Pulmonary artery endothelial cell (primary cell): ENCODE results near the gene MARF1. TPM values are rescaled to one million over a fixed set of nuclear protein-coding genes. Genes with fewer than 3 reads are reported as not detected.
"Not testable (repeated sequence)": the region's sequence is repeated elsewhere in the genome, so short reads cannot be mapped to it uniquely, and the experiment has no call there.

ENCODE experiments used
- DNase-seq: peaks from one replicate; pipeline ENCODE4 v3.0.0-alpha.2; 2011; ENCODE audit warnings: low read depth, low spot score
- total RNA-seq: library from RNA; depleted of rRNA; stranded (reverse); fragments of >200 nt; gene quantifications from 2 replicates; pipeline ENCODE4 v1.2.3, GENCODE V29; 2014

Gene MARF1, protein sequence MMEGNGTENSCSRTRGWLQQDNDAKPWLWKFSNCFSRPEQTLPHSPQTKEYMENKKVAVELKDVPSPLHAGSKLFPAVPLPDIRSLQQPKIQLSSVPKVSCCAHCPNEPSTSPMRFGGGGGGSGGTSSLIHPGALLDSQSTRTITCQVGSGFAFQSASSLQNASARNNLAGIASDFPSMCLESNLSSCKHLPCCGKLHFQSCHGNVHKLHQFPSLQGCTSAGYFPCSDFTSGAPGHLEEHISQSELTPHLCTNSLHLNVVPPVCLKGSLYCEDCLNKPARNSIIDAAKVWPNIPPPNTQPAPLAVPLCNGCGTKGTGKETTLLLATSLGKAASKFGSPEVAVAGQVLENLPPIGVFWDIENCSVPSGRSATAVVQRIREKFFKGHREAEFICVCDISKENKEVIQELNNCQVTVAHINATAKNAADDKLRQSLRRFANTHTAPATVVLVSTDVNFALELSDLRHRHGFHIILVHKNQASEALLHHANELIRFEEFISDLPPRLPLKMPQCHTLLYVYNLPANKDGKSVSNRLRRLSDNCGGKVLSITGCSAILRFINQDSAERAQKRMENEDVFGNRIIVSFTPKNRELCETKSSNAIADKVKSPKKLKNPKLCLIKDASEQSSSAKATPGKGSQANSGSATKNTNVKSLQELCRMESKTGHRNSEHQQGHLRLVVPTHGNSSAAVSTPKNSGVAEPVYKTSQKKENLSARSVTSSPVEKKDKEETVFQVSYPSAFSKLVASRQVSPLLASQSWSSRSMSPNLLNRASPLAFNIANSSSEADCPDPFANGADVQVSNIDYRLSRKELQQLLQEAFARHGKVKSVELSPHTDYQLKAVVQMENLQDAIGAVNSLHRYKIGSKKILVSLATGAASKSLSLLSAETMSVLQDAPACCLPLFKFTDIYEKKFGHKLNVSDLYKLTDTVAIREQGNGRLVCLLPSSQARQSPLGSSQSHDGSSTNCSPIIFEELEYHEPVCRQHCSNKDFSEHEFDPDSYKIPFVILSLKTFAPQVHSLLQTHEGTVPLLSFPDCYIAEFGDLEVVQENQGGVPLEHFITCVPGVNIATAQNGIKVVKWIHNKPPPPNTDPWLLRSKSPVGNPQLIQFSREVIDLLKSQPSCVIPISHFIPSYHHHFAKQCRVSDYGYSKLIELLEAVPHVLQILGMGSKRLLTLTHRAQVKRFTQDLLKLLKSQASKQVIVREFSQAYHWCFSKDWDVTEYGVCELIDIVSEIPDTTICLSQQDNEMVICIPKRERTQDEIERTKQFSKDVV (N-terminal part only)
- total RNA-seq, result 11.2 and 15.1 TPM in 2 replicates

- peak; percentile 78 for DNase-seq
Observed at GRCh38 chr16:15643048-15643945, at the start of gene MARF1. TSS of gene MARF1 (minus strand) at chr16:15643154. CDS start at chr16:15639233, 3,921 bp downstream.

DNA sequence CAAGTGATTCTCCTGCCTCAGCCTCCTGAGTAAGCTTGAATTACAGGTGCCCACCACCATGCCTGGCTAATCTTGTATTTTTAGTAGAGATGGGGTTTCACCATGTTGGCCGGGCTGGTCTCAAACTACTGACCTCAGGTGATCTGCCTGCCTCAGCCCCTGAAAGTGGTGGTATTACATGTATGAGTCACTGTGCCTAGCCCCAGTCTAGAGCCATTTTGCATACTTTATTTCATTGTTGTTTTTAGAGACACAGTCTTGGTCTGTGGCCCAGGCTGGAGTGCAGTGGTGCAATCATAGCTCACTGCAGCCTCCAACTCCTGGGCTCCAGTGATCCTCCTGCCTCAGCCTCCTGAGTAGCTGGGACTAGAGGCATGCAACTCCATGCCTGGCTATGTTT lies 49.6 kb upstream of the MARF1 start:
- DNase-seq, result not testable (repeated sequence)

GRCh38 chr16:15691046-15691445 lies 48.1 kb upstream of the MARF1 start:
- DNase-seq, result no peak

DNA sequence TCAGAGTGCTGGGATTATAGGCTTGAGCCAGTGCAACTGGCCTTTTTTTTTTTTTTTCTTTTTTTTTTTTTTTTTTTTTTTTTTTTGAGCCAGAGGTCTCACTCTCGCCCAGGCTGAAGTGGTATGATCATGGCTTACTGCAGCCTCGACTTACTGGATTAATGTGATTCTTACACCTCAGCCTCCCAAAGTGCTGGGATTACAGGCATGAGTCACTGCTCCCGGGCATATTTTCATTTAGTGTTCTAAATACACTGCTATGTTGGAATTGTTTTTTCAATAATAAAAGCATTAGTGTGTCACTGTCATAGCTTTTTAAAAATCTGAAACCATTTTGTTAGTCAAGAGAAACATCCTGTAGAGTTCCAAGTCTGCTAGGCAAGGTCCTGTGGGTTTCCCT lies 47.3 kb upstream of the MARF1 start:
- no peak for DNase-seq

- no peak for DNase-seq
Observed at GRCh38 chr16:15689290-15689689, 46.3 kb upstream of the MARF1 start.

DNA sequence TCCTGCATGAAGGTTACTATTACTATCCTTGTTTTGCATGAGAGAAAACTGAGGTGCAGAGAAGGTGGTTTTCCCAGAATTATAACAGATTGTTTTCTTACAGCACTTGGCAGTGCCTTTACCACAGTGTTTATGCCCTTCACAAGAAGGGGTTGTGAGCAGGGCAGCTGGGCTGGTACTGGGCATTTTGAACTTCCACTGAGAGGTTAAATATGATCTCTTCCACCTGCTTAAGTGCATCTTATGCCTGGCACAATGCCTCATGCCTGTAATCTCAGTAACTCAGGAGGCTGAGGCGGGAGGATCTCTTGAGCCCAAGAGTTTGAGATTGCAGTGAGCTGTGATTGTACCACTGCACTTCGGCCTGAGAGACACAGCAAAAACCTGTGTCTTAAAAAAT lies 43.3 kb upstream of the MARF1 start:
- no peak for DNase-seq

- peak; percentile 70 for DNase-seq
Observed at GRCh38 chr16:15682105-15682570, 39.2 kb upstream of the MARF1 start.

DNA sequence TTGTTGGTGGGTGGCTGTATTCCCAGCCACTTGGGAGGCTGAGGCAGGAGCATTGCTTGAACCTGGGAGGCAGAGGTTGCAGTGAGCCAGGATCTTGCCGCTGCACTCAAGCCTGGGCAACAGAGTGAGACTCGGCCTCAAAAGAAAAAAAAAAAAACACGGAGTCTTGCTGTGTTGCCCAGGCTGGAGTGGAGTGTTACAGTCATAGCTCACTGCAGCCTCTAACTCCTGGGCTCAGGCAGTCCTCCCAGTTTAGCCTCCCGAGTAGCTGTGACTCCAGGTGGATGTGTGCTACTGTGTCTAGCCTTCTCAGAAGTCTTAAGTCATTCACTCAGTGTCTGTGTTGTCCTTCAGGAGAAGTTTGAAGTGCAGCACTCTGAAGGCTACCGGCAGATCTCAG lies 34.5 kb upstream of the MARF1 start:
- no peak for DNase-seq

DNA sequence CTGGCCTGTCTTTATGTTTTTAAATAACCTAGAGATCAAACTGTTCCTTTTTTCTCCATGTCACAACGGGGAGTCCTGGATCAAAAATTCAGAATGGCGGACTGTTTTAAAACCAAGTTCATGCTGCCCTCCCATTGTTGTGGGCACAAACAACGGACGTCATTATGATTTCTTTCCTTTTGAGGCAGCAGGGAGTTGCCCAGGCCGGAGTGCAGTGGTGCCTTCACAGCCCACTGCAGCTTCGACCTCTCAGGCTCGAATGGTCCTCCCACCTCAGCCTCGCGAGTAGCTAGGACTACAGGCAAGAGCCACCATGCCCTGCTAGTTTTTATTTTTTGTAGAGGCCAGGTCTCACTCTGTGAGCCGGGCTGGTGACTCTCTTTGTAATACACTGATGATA lies 33.6 kb upstream of the MARF1 start:
- DNase-seq, result no peak

DNA sequence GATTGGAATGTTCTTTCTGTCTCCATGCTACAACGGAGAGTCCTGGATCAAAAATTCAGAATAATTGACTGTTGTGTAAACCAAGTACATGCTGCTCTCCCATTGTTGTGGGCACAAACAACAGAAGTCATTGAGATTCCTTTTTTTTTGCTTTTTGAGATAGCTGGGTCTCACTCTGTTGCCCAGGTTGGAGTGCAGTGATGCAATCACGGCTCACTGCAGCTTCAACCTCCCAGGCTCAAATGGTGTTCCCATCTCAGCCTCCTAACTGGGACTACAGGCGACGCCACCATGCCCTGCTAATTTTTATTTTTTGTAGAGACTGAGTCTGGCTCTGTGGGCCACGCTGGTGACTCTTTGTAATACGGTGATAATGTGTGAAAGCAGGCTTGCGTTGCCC lies 31.6 kb upstream of the MARF1 start:
- no peak for DNase-seq

DNA sequence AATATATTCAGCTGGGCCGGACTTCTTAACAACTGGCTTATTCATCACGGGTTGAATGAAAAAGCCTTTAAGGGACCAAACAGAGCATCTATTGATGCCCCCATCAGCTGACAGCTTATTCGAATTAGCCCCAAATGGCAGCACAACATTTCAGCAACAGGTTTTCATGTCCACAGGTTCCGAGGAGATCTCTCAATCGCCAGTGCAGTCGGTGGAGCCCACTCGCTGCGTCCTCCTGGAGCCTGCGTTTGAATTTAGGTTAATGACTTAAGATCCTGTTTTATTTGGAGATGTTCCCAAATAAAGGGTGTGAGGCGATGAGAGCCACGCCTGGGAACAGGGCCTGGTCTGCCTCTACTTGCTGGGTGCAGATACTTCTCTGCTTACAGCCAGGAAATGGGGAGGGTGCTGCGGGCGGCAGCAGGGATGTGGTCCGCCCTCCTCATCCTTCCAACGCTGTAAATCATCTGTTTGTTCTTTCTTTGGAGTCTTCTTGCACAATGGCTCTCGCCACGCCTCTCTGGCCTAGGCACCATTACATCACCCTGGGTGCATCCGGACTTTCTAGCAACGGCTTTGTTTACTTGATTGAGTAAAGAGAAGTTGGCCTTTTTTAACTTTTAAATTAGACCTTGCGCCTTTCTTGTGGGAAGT lies 29.7 kb upstream of the MARF1 start:
- DNase-seq, result peak; percentile 91

DNA sequence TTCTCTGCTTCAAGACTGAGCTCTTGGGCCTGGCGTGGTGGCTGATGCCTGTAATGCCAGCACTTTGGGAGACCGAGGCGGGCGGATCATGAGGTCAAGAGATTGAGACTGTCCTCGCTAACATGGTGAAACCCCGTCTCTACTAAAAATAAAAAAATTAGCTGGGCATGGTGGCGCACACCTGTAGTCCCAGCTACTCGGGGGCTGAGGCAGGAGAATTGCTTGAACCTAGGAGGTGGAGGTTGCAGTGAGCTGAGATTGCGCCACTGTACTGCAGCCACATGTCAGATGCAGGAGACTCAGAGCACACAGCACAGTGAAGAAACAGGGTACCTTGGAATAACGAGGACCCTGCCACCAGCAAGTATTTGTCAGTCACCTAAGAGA lies 29.2 kb upstream of the MARF1 start:
- DNase-seq, result not testable (repeated sequence)

- no peak for DNase-seq
Observed at GRCh38 chr16:15671530-15672117, 28.7 kb upstream of the MARF1 start.

GRCh38 chr16:15667091-15667742 lies 24.3 kb upstream of the MARF1 start:
- DNase-seq, result no peak

- no peak for DNase-seq
Observed at GRCh38 chr16:15665107-15665506, 22.2 kb upstream of the MARF1 start.

- no peak for DNase-seq
Observed at GRCh38 chr16:15660203-15660601, 17.2 kb upstream of the MARF1 start.

GRCh38 chr16:15658556-15658955 lies 15.6 kb upstream of the MARF1 start:
- DNase-seq, result no peak

DNA sequence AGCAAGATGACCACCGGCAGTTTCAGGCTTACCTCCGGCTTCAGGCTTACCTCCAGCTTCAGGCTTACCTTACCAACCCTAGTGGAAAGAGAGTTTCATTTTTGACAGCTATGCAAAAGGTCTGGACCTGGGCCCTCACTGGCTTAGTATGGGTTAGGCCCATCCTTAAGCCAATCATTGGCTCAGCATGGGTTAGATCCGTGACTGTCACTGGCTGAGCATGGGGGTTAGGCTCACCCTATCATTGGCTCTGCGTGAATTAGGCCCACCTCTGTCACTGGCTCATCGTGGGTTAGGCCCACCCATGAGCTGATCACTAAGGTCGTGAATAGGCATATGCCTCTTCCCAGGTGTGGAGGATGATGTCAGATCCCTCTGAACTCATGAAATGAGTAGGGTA lies 15.2 kb upstream of the MARF1 start:
- no peak for DNase-seq

GRCh38 chr16:15655561-15655960 lies 12.6 kb upstream of the MARF1 start:
- DNase-seq, result not testable (repeated sequence)
